EH (cell line): ENCODE results near the gene ZNF652.

Experiments
- DNase-seq: peaks from one replicate; pipeline ENCODE4 v3.0.0-alpha.2; 2015; ENCODE audit warnings: low read depth

The ZNF652 gene

GRCh38 chr17:49361902-49362722 is at the start of gene ZNF652:
TSS of gene ZNF652 (minus strand) at chr17:49362250. CDS start at chr17:49317725, 44,525 bp downstream.
- peak; percentile 88 for DNase-seq

GRCh38 chr17:49409066-49409465 is 47.0 kb upstream of the ZNF652 start:
- DNase-seq = no peak

- peak; percentile 57 for DNase-seq
Measured at GRCh38 chr17:49407981-49408501, 46.0 kb upstream of the ZNF652 start.

- DNase-seq = no peak
Measured at GRCh38 chr17:49407086-49407485, 45.0 kb upstream of the ZNF652 start.

- DNase-seq = no peak
Measured at GRCh38 chr17:49406421-49407061, 44.5 kb upstream of the ZNF652 start.

- DNase-seq = peak; percentile 53
Measured at GRCh38 chr17:49404906-49405305, 42.9 kb upstream of the ZNF652 start.

- DNase-seq = no peak
Measured at GRCh38 chr17:49404361-49404760, 42.3 kb upstream of the ZNF652 start.

GRCh38 chr17:49403514-49404289 is 41.7 kb upstream of the ZNF652 start:
- DNase-seq = no peak

GRCh38 chr17:49402706-49403105 is 40.7 kb upstream of the ZNF652 start:
- DNase-seq = no peak

- DNase-seq = no peak
Measured at GRCh38 chr17:49401971-49402611, 40.0 kb upstream of the ZNF652 start.

GRCh38 chr17:49399995-49400394 is 37.9 kb upstream of the ZNF652 start:
- DNase-seq = no peak

GRCh38 chr17:49397586-49397985 is 35.5 kb upstream of the ZNF652 start:
- DNase-seq = no peak

- DNase-seq = peak; percentile 24
Measured at GRCh38 chr17:49393491-49394255, 31.6 kb upstream of the ZNF652 start.

- DNase-seq = peak; percentile 47
Measured at GRCh38 chr17:49390548-49391324, 28.7 kb upstream of the ZNF652 start.

- DNase-seq = peak; percentile 78
Measured at GRCh38 chr17:49389514-49390347, 27.7 kb upstream of the ZNF652 start.

- DNase-seq = peak; percentile 35
Measured at GRCh38 chr17:49388692-49389513, 26.9 kb upstream of the ZNF652 start.

- DNase-seq = no peak
Measured at GRCh38 chr17:49388290-49388640, 26.2 kb upstream of the ZNF652 start.

- DNase-seq = no peak
Measured at GRCh38 chr17:49387498-49388289, 25.6 kb upstream of the ZNF652 start.
